ENCODE measurements around the gene AGPS.
"Not testable (repeated sequence)": the region's sequence is repeated elsewhere in the genome, so short reads cannot be mapped to it uniquely, and the experiment has no call there.

AGPS gene

GRCh38 chr2:177397481-177398289 is 5.1 kb downstream of the AGPS start:
- H3K4me3 Mint-ChIP-seq, result peak overlapping the region; percentile 35
- peaks cover 86% of the 10 kb centered on the region for H3K4me1 Mint-ChIP-seq (ENCODE audit: low read depth)
- H3K36me3 Mint-ChIP-seq (ENCODE audit: low read depth), result peaks cover 30% of the 10 kb centered on the region
- no peaks in the 10 kb centered on the region for H3K27me3 Mint-ChIP-seq
- H3K27ac Mint-ChIP-seq, result peak overlapping the region; percentile 77
- no peaks in the 10 kb centered on the region for H3K9me3 Mint-ChIP-seq

- Mint-ChIP-seq H3K27ac (no peak overlapping the region), H3K4me3 (no peak overlapping the region), H3K9me3 (no peaks in the 10 kb centered on the region), H3K27me3 (no peaks in the 10 kb centered on the region), H3K36me3 (ENCODE audit: low read depth) (peaks cover 30% of the 10 kb centered on the region), H3K4me1 (ENCODE audit: low read depth) (peaks cover 86% of the 10 kb centered on the region)
Observed at GRCh38 chr2:177398290-177398683, 5.7 kb downstream of the AGPS start.

GRCh38 chr2:177398791-177399190 is 6.2 kb downstream of the AGPS start:
- H3K27me3 Mint-ChIP-seq, result no peaks in the 10 kb centered on the region
- no peak overlapping the region for H3K27ac Mint-ChIP-seq
- peaks cover 85% of the 10 kb centered on the region for H3K4me1 Mint-ChIP-seq (ENCODE audit: low read depth)
- peaks cover 30% of the 10 kb centered on the region for H3K36me3 Mint-ChIP-seq (ENCODE audit: low read depth)
- H3K9me3 Mint-ChIP-seq, result no peaks in the 10 kb centered on the region
- no peak overlapping the region for H3K4me3 Mint-ChIP-seq

- Mint-ChIP-seq H3K36me3 (ENCODE audit: low read depth) (peaks cover 30% of the 10 kb centered on the region), H3K27ac (no peak overlapping the region), H3K4me3 (no peak overlapping the region), H3K27me3 (no peaks in the 10 kb centered on the region), H3K9me3 (no peaks in the 10 kb centered on the region), H3K4me1 (ENCODE audit: low read depth) (peaks cover 85% of the 10 kb centered on the region)
Observed at GRCh38 chr2:177399376-177399775, 6.8 kb downstream of the AGPS start.

- Mint-ChIP-seq H3K9me3 (peaks cover under 1% of the 10 kb centered on the region), H3K36me3 (ENCODE audit: low read depth) (peaks cover 23% of the 10 kb centered on the region), H3K27me3 (no peaks in the 10 kb centered on the region), H3K27ac (no peak overlapping the region), H3K4me3 (no peak overlapping the region), H3K4me1 (ENCODE audit: low read depth) (peaks cover 82% of the 10 kb centered on the region)
Observed at GRCh38 chr2:177400337-177400923, 7.9 kb downstream of the AGPS start.

- Mint-ChIP-seq H3K27ac (no peak overlapping the region), H3K4me1 (ENCODE audit: low read depth) (peaks cover 83% of the 10 kb centered on the region), H3K9me3 (peaks cover 6% of the 10 kb centered on the region), H3K4me3 (no peak overlapping the region), H3K36me3 (ENCODE audit: low read depth) (peaks cover 23% of the 10 kb centered on the region), H3K27me3 (no peaks in the 10 kb centered on the region)
Observed at GRCh38 chr2:177402096-177402495, 9.5 kb downstream of the AGPS start.

- peaks cover 75% of the 10 kb centered on the region for H3K4me1 Mint-ChIP-seq (ENCODE audit: low read depth)
- H3K9me3 Mint-ChIP-seq, result peaks cover 6% of the 10 kb centered on the region
- peaks cover 21% of the 10 kb centered on the region for H3K36me3 Mint-ChIP-seq (ENCODE audit: low read depth)
- H3K27me3 Mint-ChIP-seq, result no peaks in the 10 kb centered on the region
- no peak overlapping the region for H3K27ac Mint-ChIP-seq
- H3K4me3 Mint-ChIP-seq, result no peak overlapping the region
Observed at GRCh38 chr2:177403838-177404237, 11.3 kb downstream of the AGPS start.

GRCh38 chr2:177404243-177404642 is 11.7 kb downstream of the AGPS start:
- Mint-ChIP-seq H3K27ac (no peak overlapping the region), H3K36me3 (ENCODE audit: low read depth) (peaks cover 22% of the 10 kb centered on the region), H3K9me3 (peaks cover 6% of the 10 kb centered on the region), H3K27me3 (no peaks in the 10 kb centered on the region), H3K4me1 (ENCODE audit: low read depth) (peaks cover 71% of the 10 kb centered on the region), H3K4me3 (no peak overlapping the region)

- H3K4me3 Mint-ChIP-seq, result no peak overlapping the region
- no peaks in the 10 kb centered on the region for H3K27me3 Mint-ChIP-seq
- no peak overlapping the region for H3K27ac Mint-ChIP-seq
- H3K4me1 Mint-ChIP-seq (ENCODE audit: low read depth), result peaks cover 64% of the 10 kb centered on the region
- peaks cover 6% of the 10 kb centered on the region for H3K9me3 Mint-ChIP-seq
- peaks cover 27% of the 10 kb centered on the region for H3K36me3 Mint-ChIP-seq (ENCODE audit: low read depth)
Observed at GRCh38 chr2:177405029-177405692, 12.6 kb downstream of the AGPS start.

GRCh38 chr2:177406182-177406581 is 13.6 kb downstream of the AGPS start:
- Mint-ChIP-seq H3K36me3 (ENCODE audit: low read depth) (peaks cover 27% of the 10 kb centered on the region), H3K27ac (no peak overlapping the region), H3K4me1 (ENCODE audit: low read depth) (peaks cover 59% of the 10 kb centered on the region)

GRCh38 chr2:177407031-177407430 is 14.5 kb downstream of the AGPS start:
- peaks cover 62% of the 10 kb centered on the region for H3K4me1 Mint-ChIP-seq (ENCODE audit: low read depth)

More at GRCh38 chr2:177406182-177406581, 13.6 kb downstream of the AGPS start:
- no peak overlapping the region for H3K4me3 Mint-ChIP-seq
- peaks cover 6% of the 10 kb centered on the region for H3K9me3 Mint-ChIP-seq
- H3K27me3 Mint-ChIP-seq, result no peaks in the 10 kb centered on the region

GRCh38 chr2:177410629-177411028 is 18.1 kb downstream of the AGPS start:
- H3K9me3 Mint-ChIP-seq, H3K27me3 Mint-ChIP-seq, H3K27ac Mint-ChIP-seq, H3K4me3 Mint-ChIP-seq: not testable (repeated sequence)
- Mint-ChIP-seq H3K36me3 (ENCODE audit: low read depth) (peaks cover 33% of the 10 kb centered on the region), H3K4me1 (ENCODE audit: low read depth) (peaks cover 56% of the 10 kb centered on the region)

More at GRCh38 chr2:177407031-177407430, 14.5 kb downstream of the AGPS start:
- H3K36me3 Mint-ChIP-seq (ENCODE audit: low read depth), result peaks cover 27% of the 10 kb centered on the region
- no peak overlapping the region for H3K27ac Mint-ChIP-seq
- H3K9me3 Mint-ChIP-seq, result peaks cover 6% of the 10 kb centered on the region
- H3K4me3 Mint-ChIP-seq, result no peak overlapping the region
- H3K27me3 Mint-ChIP-seq, result no peaks in the 10 kb centered on the region

- no peaks in the 10 kb centered on the region for H3K9me3 Mint-ChIP-seq
- H3K4me1 Mint-ChIP-seq (ENCODE audit: low read depth), result peaks cover 41% of the 10 kb centered on the region
- H3K36me3 Mint-ChIP-seq (ENCODE audit: low read depth), result peaks cover 16% of the 10 kb centered on the region
- no peaks in the 10 kb centered on the region for H3K27me3 Mint-ChIP-seq
- H3K27ac Mint-ChIP-seq, result no peak overlapping the region
- H3K4me3 Mint-ChIP-seq, result no peak overlapping the region
Observed at GRCh38 chr2:177413703-177414102, 21.1 kb downstream of the AGPS start.

GRCh38 chr2:177419274-177419673 is 26.7 kb downstream of the AGPS start:
- Mint-ChIP-seq H3K9me3 (no peaks in the 10 kb centered on the region), H3K27me3 (no peaks in the 10 kb centered on the region), H3K4me3 (no peak overlapping the region), H3K27ac (peak overlapping the region; percentile 53), H3K36me3 (ENCODE audit: low read depth) (peaks cover 16% of the 10 kb centered on the region), H3K4me1 (ENCODE audit: low read depth) (peaks cover 30% of the 10 kb centered on the region)

GRCh38 chr2:177422271-177422670 is 29.7 kb downstream of the AGPS start:
- Mint-ChIP-seq H3K4me1 (ENCODE audit: low read depth) (peaks cover 22% of the 10 kb centered on the region), H3K36me3 (ENCODE audit: low read depth) (peaks cover 43% of the 10 kb centered on the region), H3K27ac (no peak overlapping the region), H3K9me3 (peaks cover 16% of the 10 kb centered on the region), H3K27me3 (no peaks in the 10 kb centered on the region), H3K4me3 (no peak overlapping the region)
